Effector memory CD4-positive, alpha-beta T cell (primary cell): ENCODE results near the gene AIFM1.

Experiments used
- DNase-seq, 3 donors: peaks; one replicate each; pipeline ENCODE4 v3.0.0-alpha.2; 2020
- H3K27ac ChIP-seq: 2 replicates; pipeline ENCODE4 v1.7.0; 2013; ENCODE audit warnings: mild to moderate bottlenecking, low read length, moderate library complexity; ENCODE audit not compliant: insufficient read depth, poor library complexity, severe bottlenecking
- H3K27me3 ChIP-seq: replicated peaks from 2 replicates; pipeline ENCODE4 v1.7.0; 2013; ENCODE audit warnings: mild to moderate bottlenecking, low read length; ENCODE audit not compliant: insufficient read depth, control insufficient read depth, poor library complexity, severe bottlenecking
- H3K36me3 ChIP-seq: 2 replicates; pipeline ENCODE4 v1.7.0; 2013; ENCODE audit warnings: mild to moderate bottlenecking, low read length, moderate library complexity; ENCODE audit not compliant: control insufficient read depth, insufficient read depth
- H3K4me1 ChIP-seq: 2 replicates; pipeline ENCODE4 v1.7.0; 2013; ENCODE audit warnings: low read length, mild to moderate bottlenecking; ENCODE audit not compliant: control insufficient read depth, insufficient read depth, poor library complexity, severe bottlenecking
- H3K4me3 ChIP-seq: 2 replicates; pipeline ENCODE4 v1.7.0; 2013; ENCODE audit warnings: low read length, low read depth, mild to moderate bottlenecking; ENCODE audit not compliant: insufficient read depth, poor library complexity, severe bottlenecking
- H3K9me3 ChIP-seq: 2 replicates; pipeline ENCODE4 v1.7.0; 2013; ENCODE audit warnings: mild to moderate bottlenecking, low read length, moderate library complexity; ENCODE audit not compliant: control insufficient read depth

AIFM1 gene

GRCh38 chrX:130083107-130083490 lies 82.5 kb downstream of the AIFM1 start:
- Histone ChIP-seq H3K27me3 (no peaks in the 10 kb centered on the region), H3K27ac (peak overlapping the region; percentile 77), H3K4me1 (peaks cover 53% of the 10 kb centered on the region), H3K9me3 (no peaks in the 10 kb centered on the region), H3K4me3 (no peak overlapping the region), H3K36me3 (no peaks in the 10 kb centered on the region)
- no peak for DNase-seq

GRCh38 chrX:130082244-130083106 lies 83.2 kb downstream of the AIFM1 start:
- peak; percentile 62 to 66 (median 64) for DNase-seq
- H3K4me3 ChIP-seq = peak overlapping the region; percentile 46
- H3K36me3 ChIP-seq = no peaks in the 10 kb centered on the region
- no peaks in the 10 kb centered on the region for H3K27me3 ChIP-seq
- no peaks in the 10 kb centered on the region for H3K9me3 ChIP-seq
- peaks cover 49% of the 10 kb centered on the region for H3K4me1 ChIP-seq
- peak overlapping the region; percentile 77 for H3K27ac ChIP-seq

DNA sequence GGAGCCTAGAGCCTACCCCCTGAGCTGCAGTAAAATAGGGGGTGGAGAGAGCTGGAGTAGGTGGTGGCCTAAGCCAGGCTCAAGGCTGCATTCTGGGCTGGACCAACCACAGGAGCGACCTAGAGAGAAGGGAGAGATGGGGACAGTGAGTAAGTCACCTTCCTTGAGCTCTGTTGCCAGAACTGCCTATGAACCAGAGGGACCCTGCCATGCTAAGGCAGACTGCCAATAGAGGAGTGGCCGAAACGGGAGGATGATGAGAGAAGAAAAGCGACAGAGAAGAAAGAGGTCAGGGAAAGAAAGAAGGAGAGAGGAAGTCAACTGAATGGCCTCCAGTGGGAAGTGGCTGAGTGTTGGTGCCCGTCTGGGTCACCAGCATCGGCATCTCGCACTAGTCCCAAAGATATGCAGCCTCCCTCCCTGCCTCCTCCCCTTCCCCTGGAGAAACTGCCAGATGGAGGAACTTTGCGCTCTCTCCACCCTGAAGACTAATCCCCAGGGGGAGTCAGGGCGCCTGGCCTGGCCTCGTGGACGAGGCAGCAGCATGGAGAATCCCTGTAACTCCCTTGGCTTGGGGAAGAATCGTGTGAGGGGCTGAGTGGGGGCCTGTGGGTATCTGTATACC lies 84.1 kb downstream of the AIFM1 start:
- Histone ChIP-seq H3K36me3 (no peaks in the 10 kb centered on the region), H3K9me3 (no peaks in the 10 kb centered on the region), H3K4me1 (peaks cover 43% of the 10 kb centered on the region), H3K4me3 (peak overlapping the region; percentile 46), H3K27ac (peak overlapping the region; percentile 77), H3K27me3 (no peaks in the 10 kb centered on the region)
- DNase-seq = no peak

- Histone ChIP-seq H3K27ac (peak overlapping the region; percentile 77), H3K9me3 (no peaks in the 10 kb centered on the region), H3K36me3 (no peaks in the 10 kb centered on the region), H3K4me3 (no peak overlapping the region), H3K27me3 (no peaks in the 10 kb centered on the region), H3K4me1 (peaks cover 36% of the 10 kb centered on the region)
- no peak for DNase-seq
Observed at GRCh38 chrX:130080791-130081367, 84.8 kb downstream of the AIFM1 start.

- H3K27me3 ChIP-seq = no peaks in the 10 kb centered on the region
- H3K9me3 ChIP-seq = no peaks in the 10 kb centered on the region
- H3K27ac ChIP-seq = no peak overlapping the region
- H3K4me3 ChIP-seq = no peak overlapping the region
- H3K4me1 ChIP-seq = peaks cover 30% of the 10 kb centered on the region
- peak in 2 of 3 donors; percentile 24 to 55 for DNase-seq
- no peaks in the 10 kb centered on the region for H3K36me3 ChIP-seq
Observed at GRCh38 chrX:130079824-130080406, 85.7 kb downstream of the AIFM1 start.
